ENCODE data around the gene COG5. TPM values are rescaled to one million over a fixed set of nuclear protein-coding genes. Genes with fewer than 3 reads are reported as not detected.

COG5 gene
- total RNA-seq, 1 experiment from 2014 or later = 20.2 TPM

DNA sequence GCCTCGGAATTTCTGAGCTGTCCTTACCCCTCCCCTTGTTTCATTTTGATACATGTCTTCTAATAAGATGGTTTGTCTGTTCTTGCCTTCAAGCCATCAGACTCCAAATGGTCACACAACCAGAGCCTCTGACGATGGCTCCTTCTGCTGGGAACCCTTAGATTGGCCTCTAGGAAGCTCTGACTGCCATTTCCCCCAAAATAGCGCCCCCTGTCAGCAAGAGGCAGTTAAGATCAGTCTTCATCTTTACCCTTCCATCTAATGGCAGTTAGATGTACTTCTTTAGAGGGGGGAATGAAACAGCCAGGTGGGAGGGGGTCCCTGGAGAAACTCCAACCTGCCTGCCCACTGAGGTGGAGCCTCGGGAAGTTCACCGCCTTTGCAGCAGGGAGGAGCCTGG is 179.7 kb downstream of the COG5 start:
- H2BK5ac ChIP-seq (ENCODE audit: insufficient read length, low read length) = no peak overlapping the region
- no peaks in the 10 kb centered on the region for H3K23me2 ChIP-seq (ENCODE audit: insufficient read length, low read depth, low read length, poor library complexity, severe bottlenecking)
- no peak overlapping the region for H2BK20ac ChIP-seq (ENCODE audit: low read depth, low read length, poor library complexity, severe bottlenecking)
- no peaks in the 10 kb centered on the region; the same call in 1 of the 2 replicates for H3K79me2 ChIP-seq (ENCODE audit: insufficient read depth, low read length)
- H4K20me1 ChIP-seq (ENCODE audit: control insufficient read depth, insufficient read depth, insufficient read length) = no peaks in the 10 kb centered on the region
- no peak overlapping the region for H3K4ac ChIP-seq (ENCODE audit: low read depth, low read length)
- H3K27ac Mint-ChIP-seq = no peak overlapping the region; a peak in 1 of 7 replicates
- H4K8ac ChIP-seq (replicated peaks; ENCODE audit: insufficient read length, low read depth, low read length) = no peak overlapping the region
- H3K23ac ChIP-seq (ENCODE audit: insufficient read length, low read depth, low read length) = no peak overlapping the region
- TF ChIP-seq, protein P1, sequence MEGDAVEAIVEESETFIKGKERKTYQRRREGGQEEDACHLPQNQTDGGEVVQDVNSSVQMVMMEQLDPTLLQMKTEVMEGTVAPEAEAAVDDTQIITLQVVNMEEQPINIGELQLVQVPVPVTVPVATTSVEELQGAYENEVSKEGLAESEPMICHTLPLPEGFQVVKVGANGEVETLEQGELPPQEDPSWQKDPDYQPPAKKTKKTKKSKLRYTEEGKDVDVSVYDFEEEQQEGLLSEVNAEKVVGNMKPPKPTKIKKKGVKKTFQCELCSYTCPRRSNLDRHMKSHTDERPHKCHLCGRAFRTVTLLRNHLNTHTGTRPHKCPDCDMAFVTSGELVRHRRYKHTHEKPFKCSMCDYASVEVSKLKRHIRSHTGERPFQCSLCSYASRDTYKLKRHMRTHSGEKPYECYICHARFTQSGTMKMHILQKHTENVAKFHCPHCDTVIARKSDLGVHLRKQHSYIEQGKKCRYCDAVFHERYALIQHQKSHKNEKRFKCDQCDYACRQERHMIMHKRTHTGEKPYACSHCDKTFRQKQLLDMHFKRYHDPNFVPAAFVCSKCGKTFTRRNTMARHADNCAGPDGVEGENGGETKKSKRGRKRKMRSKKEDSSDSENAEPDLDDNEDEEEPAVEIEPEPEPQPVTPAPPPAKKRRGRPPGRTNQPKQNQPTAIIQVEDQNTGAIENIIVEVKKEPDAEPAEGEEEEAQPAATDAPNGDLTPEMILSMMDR (conservative IDR thresholded peaks at IDR 0.05) = peak; percentile 45
- H3K79me1 ChIP-seq (ENCODE audit: insufficient read depth, low read depth, low read length, poor library complexity, severe bottlenecking) = no peaks in the 10 kb centered on the region
- H2AFZ ChIP-seq (ENCODE audit: low read length) = no peak overlapping the region
- no CpG with 5 or more reads among the region's 5 CpGs for WGBS (ENCODE audit: extremely low coverage, insufficient read length, low lambda C conversion rate)
- no peak overlapping the region for H3K18ac ChIP-seq (ENCODE audit: insufficient read length, low read depth, low read length)
- H3T11ph ChIP-seq (ENCODE audit: low read length) = no peak overlapping the region
- H3K14ac ChIP-seq (ENCODE audit: insufficient read depth, low read length) = no peak overlapping the region
- H4K5ac ChIP-seq (ENCODE audit: insufficient read length, low read depth, low read length) = no peak overlapping the region
- H3K9me3 Mint-ChIP-seq = peaks cover 6 to 10% of the 10 kb centered on the region in 2 experiments
- H3K27me3 Mint-ChIP-seq (ENCODE audit: low read depth) = no peaks in the 10 kb centered on the region
- no peak overlapping the region for H2BK120ac ChIP-seq (ENCODE audit: low read depth, low read length, poor library complexity, severe bottlenecking)
- no peak overlapping the region for H2BK15ac ChIP-seq (ENCODE audit: low read depth, low read length)
- DNase-seq = no peak
- H3K27me3 ChIP-seq (ENCODE audit: insufficient read depth, low read length) = no peaks in the 10 kb centered on the region
- H2BK12ac ChIP-seq (ENCODE audit: insufficient read length, low read depth, low read length) = no peak overlapping the region
- no peak overlapping the region for H2AK5ac ChIP-seq (ENCODE audit: insufficient read length, low read length)
- H3K9me3 ChIP-seq (ENCODE audit: control insufficient read depth, low read depth, low read length) = no peaks in the 10 kb centered on the region
- 0 out of 2 replicates have a peak, but pooled peaks cover 2% of the 10 kb centered on the region for H3K4me1 ChIP-seq (ENCODE audit: insufficient read depth, low read length)
- H3K56ac ChIP-seq (ENCODE audit: insufficient read length, low read depth, low read length) = no peak overlapping the region
- H3K4me1 Mint-ChIP-seq = peaks cover 26 to 33% of the 10 kb centered on the region in 2 experiments
- no peak overlapping the region for H3K4me3 Mint-ChIP-seq
- no peak overlapping the region for H4K91ac ChIP-seq (ENCODE audit: insufficient read length, low read depth, low read length)
- no peak overlapping the region for H3K27ac ChIP-seq (ENCODE audit: insufficient read length, low read depth, low read length)
- H3K9ac ChIP-seq (ENCODE audit: extremely low read depth, insufficient read length, low read length) = no peak overlapping the region
- no peak overlapping the region for H3K4me2 ChIP-seq (ENCODE audit: insufficient read depth, insufficient read length, low read length)
- H3K36me3 Mint-ChIP-seq (ENCODE audit: insufficient read depth in 1 of 3, low read depth in 3 of 3) = peaks cover 4 to 7% (median 6%) of the 10 kb centered on the region in 3 experiments; a peak in 5 of 7 replicates

All from H9 (cell line).